HG03196 (cell line): ENCODE measurements around the gene KCNH5.

Experiments used
- ATAC-seq: cut with Tn5 transposase; IDR thresholded peaks from one replicate; pipeline ENCODE4 v1.9.1; 2021; ENCODE audit not compliant: unreplicated experiment

Gene KCNH5

GRCh38 chr14:62682208-62682607 lies 363.1 kb downstream of the KCNH5 start:
- ATAC-seq: no peak

DNA sequence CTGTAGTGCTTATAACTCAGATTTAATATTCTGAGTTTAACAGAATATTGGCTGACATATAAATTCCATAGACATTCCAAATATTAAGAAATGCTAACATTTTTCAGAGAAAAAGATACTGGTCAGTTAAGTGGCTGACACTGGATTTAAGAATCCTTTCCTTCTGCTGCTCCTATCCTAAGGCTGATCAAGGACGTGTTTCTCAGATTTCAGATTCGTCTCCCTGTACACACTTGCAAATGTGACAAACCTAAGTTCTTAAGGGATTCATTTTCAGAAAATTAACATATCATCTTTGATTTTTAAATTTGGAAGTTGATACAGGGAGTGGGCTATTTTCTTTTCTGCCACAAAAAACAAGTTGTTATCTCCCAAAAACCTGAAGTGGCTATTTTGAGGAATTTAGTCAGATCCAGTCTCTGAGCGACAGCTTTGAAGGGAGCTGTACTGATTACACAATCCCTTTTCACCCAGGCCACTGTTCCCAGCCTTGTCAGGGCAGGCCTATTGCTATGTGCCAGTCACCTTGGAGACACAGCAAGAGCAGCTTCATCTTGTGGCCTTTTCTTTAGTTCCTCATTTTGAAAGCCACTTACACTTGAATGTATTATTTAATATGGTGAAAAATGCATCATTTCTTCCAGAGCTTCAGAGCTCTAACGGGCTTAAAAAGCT lies 370.6 kb downstream of the KCNH5 start:
- ATAC-seq: no peak

GRCh38 chr14:62673014-62673755 lies 372.1 kb downstream of the KCNH5 start:
- no peak for ATAC-seq

DNA sequence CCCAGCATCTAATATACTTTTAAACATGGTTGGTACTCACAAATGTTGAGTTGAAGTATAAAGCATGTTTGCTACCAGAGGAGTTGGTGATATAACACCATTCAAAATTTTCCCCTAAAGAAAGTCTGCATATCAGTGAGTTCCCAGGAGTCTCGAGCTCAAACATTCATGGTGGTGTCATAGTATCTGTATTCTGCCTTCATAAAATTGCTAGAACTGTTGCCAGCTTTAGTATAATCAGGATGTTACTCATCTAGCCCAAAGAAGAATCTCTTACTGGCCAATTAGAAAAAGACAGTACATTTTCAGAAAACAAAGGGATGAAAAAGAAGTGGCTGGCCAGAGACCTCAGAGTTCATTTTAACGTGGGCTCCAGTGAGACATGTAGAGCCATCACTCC lies 374.7 kb downstream of the KCNH5 start:
- ATAC-seq: no peak

DNA sequence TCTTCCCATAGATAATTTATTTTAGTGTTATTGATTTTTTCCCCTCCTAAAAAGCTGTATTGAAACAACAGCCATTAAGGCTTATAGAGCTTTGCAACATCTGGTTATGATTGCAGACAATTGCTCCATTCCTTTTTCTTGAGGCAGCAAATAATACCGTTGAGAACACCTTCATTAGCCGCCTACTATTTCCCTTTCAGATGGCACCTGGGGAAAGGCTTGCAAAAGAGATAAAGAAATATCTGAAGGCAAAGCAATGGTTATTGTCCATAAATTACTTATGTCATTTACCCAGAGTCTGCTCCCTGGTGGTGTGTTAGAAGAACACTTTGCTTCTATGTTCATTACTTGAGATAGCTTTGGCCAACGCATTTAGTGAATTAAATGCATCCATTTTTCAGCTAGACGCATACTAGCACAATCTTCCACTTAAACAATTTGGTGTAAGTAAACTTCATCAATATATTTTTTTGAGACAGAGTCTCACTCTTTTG lies 377.8 kb downstream of the KCNH5 start:
- ATAC-seq: no peak

GRCh38 chr14:62665286-62665685 lies 380.0 kb downstream of the KCNH5 start:
- no peak for ATAC-seq

- ATAC-seq: no peak
These were observed 381.8 kb downstream of the KCNH5 start for GRCh38 chr14:62663456-62663821.

DNA sequence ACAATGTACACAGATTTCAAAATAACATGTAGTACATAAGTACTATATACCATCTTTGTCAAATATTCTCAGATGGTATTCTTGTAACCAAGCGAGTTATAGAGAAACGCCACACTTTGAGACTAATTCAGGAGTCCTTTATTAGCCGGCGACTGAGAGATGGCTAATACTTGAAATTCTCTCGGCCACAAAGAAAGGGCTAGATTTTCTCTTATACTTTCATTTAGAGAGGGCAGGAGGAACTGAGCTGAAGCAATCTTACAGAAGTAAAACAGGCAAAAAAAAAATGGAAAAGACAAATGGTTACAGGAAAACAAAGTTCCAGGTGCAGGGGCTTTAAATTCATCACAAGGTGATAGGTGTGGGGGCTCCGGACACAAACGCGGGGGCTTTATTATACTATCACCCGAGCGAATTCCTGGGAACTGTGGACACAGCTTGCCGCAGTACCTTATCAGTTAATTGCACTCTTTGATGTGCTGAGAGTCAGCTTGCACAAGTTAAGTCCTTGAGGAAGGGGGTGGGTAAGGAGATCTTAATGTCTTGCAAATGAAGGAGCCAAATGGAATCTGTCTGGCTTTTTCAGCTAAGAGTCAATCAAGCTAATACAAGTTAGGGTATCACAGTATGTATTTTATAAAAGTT lies 382.3 kb downstream of the KCNH5 start:
- no peak for ATAC-seq

GRCh38 chr14:62661818-62662217 lies 383.4 kb downstream of the KCNH5 start:
- ATAC-seq: no peak

DNA sequence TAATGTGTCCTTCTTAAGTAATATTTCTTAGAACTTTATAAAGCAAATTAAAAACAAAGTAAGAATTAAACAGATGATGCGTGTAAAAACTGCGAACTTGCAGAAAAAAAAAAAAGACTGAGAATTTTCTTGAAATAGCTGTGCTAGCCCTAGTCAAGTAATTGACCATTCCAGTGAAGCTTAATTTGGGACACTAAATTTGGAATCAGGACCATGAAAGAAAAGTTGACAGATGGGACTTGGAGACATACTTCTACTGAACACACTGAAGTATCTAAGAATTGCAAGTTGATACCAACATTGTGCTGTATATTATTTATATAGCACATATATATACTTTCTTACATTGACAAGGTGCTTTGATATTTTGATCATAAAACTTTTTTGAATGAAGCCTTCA lies 386.6 kb downstream of the KCNH5 start:
- ATAC-seq: no peak

DNA sequence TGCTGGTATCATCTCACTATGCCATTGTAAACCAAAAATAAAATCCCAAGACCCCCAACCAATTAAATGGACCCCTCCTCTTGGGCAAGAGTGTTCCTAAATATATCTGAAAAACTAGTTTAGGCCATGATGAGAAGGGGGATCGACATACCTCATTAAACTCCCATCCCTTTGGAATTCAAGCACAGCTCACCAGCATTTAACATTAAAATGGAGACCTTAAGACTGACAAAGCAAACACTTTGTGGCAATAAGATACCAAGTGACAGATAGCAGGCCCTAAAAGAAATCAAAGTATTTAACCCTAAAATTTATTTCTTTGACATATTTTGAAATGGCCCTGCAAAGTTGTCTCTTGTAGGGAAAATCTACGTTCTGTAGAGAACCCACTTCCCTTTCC lies 387.9 kb downstream of the KCNH5 start:
- no peak for ATAC-seq

GRCh38 chr14:62655166-62655565 lies 390.1 kb downstream of the KCNH5 start:
- ATAC-seq: no peak

GRCh38 chr14:62654641-62655040 lies 390.6 kb downstream of the KCNH5 start:
- ATAC-seq: no peak
